ENCODE results near the gene LAMA5. TPM values are rescaled to one million over a fixed set of nuclear protein-coding genes. Genes with fewer than 3 reads are reported as not detected.
A peak's percentile ranks its signal among the peaks of the same experiment; 100 is the strongest.

The LAMA5 gene
- total RNA-seq, 1 experiment from 2014 or later, result 321 TPM

DNA sequence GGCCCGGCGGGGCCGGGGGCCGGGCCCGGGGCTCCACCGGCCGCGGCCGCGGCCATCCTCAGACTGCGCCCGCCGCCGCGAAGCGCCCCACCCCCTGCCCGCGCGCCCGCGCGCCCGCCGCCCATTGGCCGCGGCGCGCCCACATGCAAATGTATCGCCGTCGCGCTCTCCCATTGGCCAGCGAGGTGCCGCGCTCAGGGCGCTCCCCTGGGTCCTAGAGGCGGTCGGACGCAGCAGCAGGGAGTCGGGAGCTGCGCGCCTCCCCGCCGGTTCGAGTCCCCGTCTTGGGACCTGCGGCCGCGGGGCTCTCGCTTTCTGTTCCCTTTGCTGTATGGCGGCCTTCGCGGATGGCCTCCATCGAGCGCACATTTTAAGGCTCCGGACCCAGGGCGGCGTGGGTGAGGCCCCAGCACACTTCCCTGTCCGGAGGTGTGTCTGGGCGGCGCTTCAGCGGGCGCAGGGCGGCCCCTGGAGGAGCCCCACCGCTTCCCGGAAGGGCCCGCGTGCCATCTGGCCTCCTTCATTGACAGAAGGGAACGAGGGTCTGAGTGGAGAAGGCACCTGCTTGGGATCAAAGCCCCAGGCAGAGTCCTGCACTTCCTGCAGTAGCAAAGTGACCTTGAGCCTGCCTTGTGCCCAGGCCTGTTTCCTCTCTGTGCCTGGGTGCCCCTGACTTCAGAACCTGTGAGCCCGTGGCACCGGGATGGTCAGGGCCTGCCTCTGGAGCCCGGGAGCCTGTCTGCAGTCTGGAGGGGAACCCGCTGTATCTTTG is 40.3 kb upstream of the LAMA5 start, which contains the start of gene CABLES2:
CABLES2 (minus strand) TSS at position 65 of the 772 bp plus-strand sequence; CDS start at position 56, 9 bp downstream.
- no TSS peak for BruUV-seq (replicated peaks)
- DNase-seq (ENCODE audit: low read depth, low spot score) (peak; percentile 83), ATAC-seq (peak; percentile 83)
- Histone ChIP-seq H2AFZ (ENCODE audit: low read depth, low read length, poor library complexity, severe bottlenecking) (peak within 1 kb of the TSS; percentile 68), H3K4me2 (ENCODE audit: low read length) (peak within 1 kb of the TSS; percentile 96), H3K79me2 (ENCODE audit: insufficient read depth, low read length) (peaks cover 16% of the 10 kb centered on the region), H3K27me3 (ENCODE audit: insufficient read depth, low read length) (no peaks in the 10 kb centered on the region), H3K4me3 (replicated peaks in 1 of 2; ENCODE audit: low read depth in 1 of 2, low read length in 2 of 2) (peak within 1 kb of the TSS; percentile 77 to 81), H3K36me3 (ENCODE audit: control insufficient read depth in 1 of 2, insufficient read depth in 2 of 2, low read length in 2 of 2) (no peaks in the 10 kb centered on the region), H3K4me1 (ENCODE audit: control insufficient read depth in 1 of 2, insufficient read depth in 2 of 2, low read length in 2 of 2) (peaks cover 29 to 40% of the 10 kb centered on the region in 2 experiments), H3K9ac (ENCODE audit: low read length) (peak within 1 kb of the TSS; percentile 70), H3K9me2 (ENCODE audit: insufficient read depth) (no peaks in the 10 kb centered on the region), H4K20me1 (ENCODE audit: insufficient read depth) (no peaks in the 10 kb centered on the region), H3K9me3 (ENCODE audit: control insufficient read depth in 1 of 2, insufficient read depth in 1 of 2, low read depth in 1 of 2, low read length in 2 of 2) (no peaks in the 10 kb centered on the region), H3K27ac (ENCODE audit: low read depth, low read length) (peak within 1 kb of the TSS; percentile 72)
- TF ChIP-seq ZNF274 (IDR thresholded peaks at IDR 0.05; ENCODE audit: low read depth, low read length) (no peak), YY1 (IDR thresholded peaks at IDR 0.05; ENCODE audit: extremely low read depth, insufficient replicate concordance, low read depth, low read length) (peak; percentile 12), ZFX (IDR thresholded peaks at IDR 0.05) (no peak), FOSL1 (IDR thresholded peaks at IDR 0.05; ENCODE audit: low read depth) (peak; percentile 93), RAD21 (IDR thresholded peaks at IDR 0.05; ENCODE audit: low read depth) (peak; percentile 56), SP1 (IDR thresholded peaks at IDR 0.05; ENCODE audit: low read depth) (no peak; the same call in 1 of the 2 replicates)
- TF ChIP-seq, protein P1, sequence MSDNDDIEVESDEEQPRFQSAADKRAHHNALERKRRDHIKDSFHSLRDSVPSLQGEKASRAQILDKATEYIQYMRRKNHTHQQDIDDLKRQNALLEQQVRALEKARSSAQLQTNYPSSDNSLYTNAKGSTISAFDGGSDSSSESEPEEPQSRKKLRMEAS (IDR thresholded peaks at IDR 0.05), result peak; percentile 93
- ChIA-PET CTCF (interaction anchor here (1.2 kb wide), 1 partner anchor 209 kb away, joined by 3 read pairs; no protein-coding TSS in a partner anchor), RAD21 (ENCODE audit: low non-redundant PET in 1 of 2, low total read pairs in 2 of 2, uncharacterized antibody in 2 of 2, unreplicated experiment in 2 of 2) (no interaction called here), POLR2A (no interaction called here)
- intact Hi-C loops (cut with micrococcal nuclease), result no loop called here

DNA sequence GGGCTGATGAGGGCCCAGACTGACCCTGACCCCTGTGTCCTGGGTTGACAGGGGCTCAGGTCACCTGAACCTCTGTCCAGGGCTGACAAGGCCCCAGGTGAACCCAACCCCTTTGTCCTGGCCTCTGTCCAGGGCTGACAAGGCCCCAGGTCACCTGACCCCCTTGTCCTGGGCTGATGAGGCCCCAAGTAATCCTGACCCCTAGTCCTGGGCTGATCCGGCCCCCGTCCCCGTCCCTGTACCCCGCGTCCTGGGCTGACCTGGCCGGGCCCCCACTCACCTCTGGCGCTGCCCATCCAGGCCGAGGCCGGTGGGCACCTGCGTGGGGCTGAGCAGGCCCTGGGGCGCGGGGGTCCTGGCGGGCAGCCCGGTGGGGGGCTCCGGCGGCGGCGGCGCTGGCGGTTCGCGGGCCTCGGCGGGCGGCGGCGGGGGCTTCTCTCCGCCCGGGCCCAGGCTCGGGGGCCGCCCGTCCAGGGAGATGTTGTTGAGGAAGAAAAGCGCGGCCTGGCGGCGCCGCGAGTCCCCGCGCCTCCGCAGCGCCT is 39.6 kb upstream of the LAMA5 start:
- ChIA-PET CTCF (interaction anchor here (1.2 kb wide), 1 partner anchor 210 kb away, joined by 3 read pairs; no protein-coding TSS in a partner anchor), POLR2A (no interaction called here), RAD21 (ENCODE audit: low non-redundant PET in 1 of 2, low total read pairs in 2 of 2, uncharacterized antibody in 2 of 2, unreplicated experiment in 2 of 2) (no interaction called here)
- Histone ChIP-seq H3K4me2 (ENCODE audit: low read length) (peak overlapping the region; percentile 96), H3K4me1 (ENCODE audit: control insufficient read depth in 1 of 2, insufficient read depth in 2 of 2, low read length in 2 of 2) (peaks cover 29 to 40% of the 10 kb centered on the region in 2 experiments), H3K4me3 (replicated peaks in 1 of 2; ENCODE audit: low read depth in 1 of 2, low read length in 2 of 2) (peak overlapping the region; percentile 77 to 81), H3K27me3 (ENCODE audit: insufficient read depth, low read length) (no peaks in the 10 kb centered on the region), H3K9ac (ENCODE audit: low read length) (peak overlapping the region; percentile 70), H2AFZ (ENCODE audit: low read depth, low read length, poor library complexity, severe bottlenecking) (no peak overlapping the region), H3K9me2 (ENCODE audit: insufficient read depth) (no peaks in the 10 kb centered on the region), H3K9me3 (ENCODE audit: control insufficient read depth in 1 of 2, insufficient read depth in 1 of 2, low read depth in 1 of 2, low read length in 2 of 2) (no peaks in the 10 kb centered on the region), H3K27ac (ENCODE audit: low read depth, low read length) (peak overlapping the region; percentile 72; the same call in 1 of the 2 replicates), H3K36me3 (ENCODE audit: control insufficient read depth in 1 of 2, insufficient read depth in 2 of 2, low read length in 2 of 2) (no peaks in the 10 kb centered on the region), H3K79me2 (ENCODE audit: insufficient read depth, low read length) (peaks cover 16% of the 10 kb centered on the region), H4K20me1 (ENCODE audit: insufficient read depth) (no peaks in the 10 kb centered on the region)
- TF ChIP-seq, protein P2, sequence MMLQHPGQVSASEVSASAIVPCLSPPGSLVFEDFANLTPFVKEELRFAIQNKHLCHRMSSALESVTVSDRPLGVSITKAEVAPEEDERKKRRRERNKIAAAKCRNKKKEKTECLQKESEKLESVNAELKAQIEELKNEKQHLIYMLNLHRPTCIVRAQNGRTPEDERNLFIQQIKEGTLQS (IDR thresholded peaks at IDR 0.05), result no peak
- TF ChIP-seq ZFX (IDR thresholded peaks at IDR 0.05), result peak; percentile 66; the same call in 1 of the 2 replicates
- TF ChIP-seq, protein P3, sequence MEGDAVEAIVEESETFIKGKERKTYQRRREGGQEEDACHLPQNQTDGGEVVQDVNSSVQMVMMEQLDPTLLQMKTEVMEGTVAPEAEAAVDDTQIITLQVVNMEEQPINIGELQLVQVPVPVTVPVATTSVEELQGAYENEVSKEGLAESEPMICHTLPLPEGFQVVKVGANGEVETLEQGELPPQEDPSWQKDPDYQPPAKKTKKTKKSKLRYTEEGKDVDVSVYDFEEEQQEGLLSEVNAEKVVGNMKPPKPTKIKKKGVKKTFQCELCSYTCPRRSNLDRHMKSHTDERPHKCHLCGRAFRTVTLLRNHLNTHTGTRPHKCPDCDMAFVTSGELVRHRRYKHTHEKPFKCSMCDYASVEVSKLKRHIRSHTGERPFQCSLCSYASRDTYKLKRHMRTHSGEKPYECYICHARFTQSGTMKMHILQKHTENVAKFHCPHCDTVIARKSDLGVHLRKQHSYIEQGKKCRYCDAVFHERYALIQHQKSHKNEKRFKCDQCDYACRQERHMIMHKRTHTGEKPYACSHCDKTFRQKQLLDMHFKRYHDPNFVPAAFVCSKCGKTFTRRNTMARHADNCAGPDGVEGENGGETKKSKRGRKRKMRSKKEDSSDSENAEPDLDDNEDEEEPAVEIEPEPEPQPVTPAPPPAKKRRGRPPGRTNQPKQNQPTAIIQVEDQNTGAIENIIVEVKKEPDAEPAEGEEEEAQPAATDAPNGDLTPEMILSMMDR (IDR thresholded peaks at IDR 0.05 in 2 of 3, conservative IDR thresholded peaks at IDR 0.05 in 1 of 3; ENCODE audit: borderline replicate concordance in 1 of 3, insufficient read depth in 1 of 3, low read depth in 2 of 3, low read length in 2 of 3), result no peak
- no peak for TF ChIP-seq SP1 (IDR thresholded peaks at IDR 0.05; ENCODE audit: low read depth)
- intact Hi-C loops (cut with micrococcal nuclease), result no loop called here
- DNase-seq (ENCODE audit: low read depth, low spot score), result no peak
- no TSS peak for BruUV-seq (replicated peaks)
- peak; percentile 2 for ATAC-seq
